Osteocyte (in vitro differentiated cells): ENCODE data around the gene HMCN1. TPM values are rescaled to one million over a fixed set of nuclear protein-coding genes. Genes with fewer than 3 reads are reported as not detected.

Experiments
- DNase-seq: peaks from one replicate; pipeline ENCODE4 v3.0.0; 2021; ENCODE audit warnings: mixed read lengths; ENCODE audit not compliant: unreplicated experiment; ENCODE audit errors: extremely low spot score
- H3K27ac Mint-ChIP-seq: one replicate; pipeline ENCODE4 v1.8.0; 2021; ENCODE audit warnings: mild to moderate bottlenecking, mixed read lengths; ENCODE audit not compliant: unreplicated experiment
- H3K27me3 Mint-ChIP-seq: one replicate; pipeline ENCODE4 v1.8.0; 2021; ENCODE audit warnings: mixed read lengths; ENCODE audit not compliant: unreplicated experiment
- H3K36me3 Mint-ChIP-seq: one replicate; pipeline ENCODE4 v1.8.0; 2021; ENCODE audit warnings: mixed read lengths; ENCODE audit not compliant: unreplicated experiment
- H3K4me1 Mint-ChIP-seq: one replicate; pipeline ENCODE4 v1.8.0; 2021; ENCODE audit warnings: mixed read lengths; ENCODE audit not compliant: unreplicated experiment
- H3K4me3 Mint-ChIP-seq: one replicate; pipeline ENCODE4 v1.8.0; 2021; ENCODE audit warnings: mild to moderate bottlenecking, moderate library complexity, mixed read lengths; ENCODE audit not compliant: unreplicated experiment
- H3K9me3 Mint-ChIP-seq: one replicate; pipeline ENCODE4 v1.8.0; 2021; ENCODE audit warnings: mixed read lengths; ENCODE audit not compliant: unreplicated experiment
- total RNA-seq: library from RNA; stranded (reverse); gene quantifications from 2 replicates; pipeline ENCODE4 v1.2.1, GENCODE V29; 2021
- TF ChIP-seq, protein P1 (sequence below): fragments of 200-600 bp; sonication (generic); IDR thresholded peaks from 2 replicates; pipeline ENCODE4 v1.5.0; 2021; ENCODE audit warnings: antibody characterized with exemption, mild to moderate bottlenecking, moderate library complexity

Gene HMCN1
- total RNA-seq, 1 donor from 2014 or later, result 91.4 TPM

- no peak overlapping the region for H3K4me3 Mint-ChIP-seq
These were observed 355.7 kb downstream of the HMCN1 start for GRCh38 chr1:186089940-186090339.

DNA sequence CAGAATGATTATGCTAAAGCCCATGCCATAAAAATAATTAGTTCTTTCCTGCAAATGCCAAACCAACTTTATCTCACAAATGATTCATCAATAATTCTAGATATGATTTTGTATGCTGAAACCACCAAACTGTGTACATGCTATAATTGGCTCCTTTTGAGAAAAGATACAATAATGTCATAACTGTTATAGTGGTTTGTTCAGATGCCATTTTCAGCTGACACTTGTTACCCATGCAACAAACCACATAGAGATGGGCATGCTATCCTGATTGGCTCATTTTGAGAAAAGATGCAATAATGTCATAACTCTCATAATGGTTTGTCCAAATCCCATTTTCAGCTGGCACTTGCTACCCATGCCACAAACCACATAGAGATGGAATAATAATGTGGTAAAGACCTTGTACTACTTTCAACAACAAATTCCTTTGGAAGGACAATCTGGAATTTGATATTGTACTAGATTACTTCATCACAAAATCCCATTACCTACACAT is 357.1 kb downstream of the HMCN1 start:
- H3K27ac Mint-ChIP-seq, result no peak overlapping the region
- no peaks in the 10 kb centered on the region for H3K9me3 Mint-ChIP-seq
- TF ChIP-seq, protein P1, sequence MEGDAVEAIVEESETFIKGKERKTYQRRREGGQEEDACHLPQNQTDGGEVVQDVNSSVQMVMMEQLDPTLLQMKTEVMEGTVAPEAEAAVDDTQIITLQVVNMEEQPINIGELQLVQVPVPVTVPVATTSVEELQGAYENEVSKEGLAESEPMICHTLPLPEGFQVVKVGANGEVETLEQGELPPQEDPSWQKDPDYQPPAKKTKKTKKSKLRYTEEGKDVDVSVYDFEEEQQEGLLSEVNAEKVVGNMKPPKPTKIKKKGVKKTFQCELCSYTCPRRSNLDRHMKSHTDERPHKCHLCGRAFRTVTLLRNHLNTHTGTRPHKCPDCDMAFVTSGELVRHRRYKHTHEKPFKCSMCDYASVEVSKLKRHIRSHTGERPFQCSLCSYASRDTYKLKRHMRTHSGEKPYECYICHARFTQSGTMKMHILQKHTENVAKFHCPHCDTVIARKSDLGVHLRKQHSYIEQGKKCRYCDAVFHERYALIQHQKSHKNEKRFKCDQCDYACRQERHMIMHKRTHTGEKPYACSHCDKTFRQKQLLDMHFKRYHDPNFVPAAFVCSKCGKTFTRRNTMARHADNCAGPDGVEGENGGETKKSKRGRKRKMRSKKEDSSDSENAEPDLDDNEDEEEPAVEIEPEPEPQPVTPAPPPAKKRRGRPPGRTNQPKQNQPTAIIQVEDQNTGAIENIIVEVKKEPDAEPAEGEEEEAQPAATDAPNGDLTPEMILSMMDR, result no peak
- H3K4me1 Mint-ChIP-seq, result peaks cover 9% of the 10 kb centered on the region
- peaks cover 56% of the 10 kb centered on the region for H3K36me3 Mint-ChIP-seq
- DNase-seq, result no peak
- H3K4me3 Mint-ChIP-seq, result no peak overlapping the region
- no peaks in the 10 kb centered on the region for H3K27me3 Mint-ChIP-seq

More at GRCh38 chr1:186089940-186090339, 355.7 kb downstream of the HMCN1 start:
- Mint-ChIP-seq H3K27ac (no peak overlapping the region), H3K9me3 (no peaks in the 10 kb centered on the region), H3K4me1 (peaks cover 9% of the 10 kb centered on the region), H3K36me3 (peaks cover 57% of the 10 kb centered on the region), H3K27me3 (no peaks in the 10 kb centered on the region)
- TF ChIP-seq, protein P1, result no peak
- no peak for DNase-seq

DNA sequence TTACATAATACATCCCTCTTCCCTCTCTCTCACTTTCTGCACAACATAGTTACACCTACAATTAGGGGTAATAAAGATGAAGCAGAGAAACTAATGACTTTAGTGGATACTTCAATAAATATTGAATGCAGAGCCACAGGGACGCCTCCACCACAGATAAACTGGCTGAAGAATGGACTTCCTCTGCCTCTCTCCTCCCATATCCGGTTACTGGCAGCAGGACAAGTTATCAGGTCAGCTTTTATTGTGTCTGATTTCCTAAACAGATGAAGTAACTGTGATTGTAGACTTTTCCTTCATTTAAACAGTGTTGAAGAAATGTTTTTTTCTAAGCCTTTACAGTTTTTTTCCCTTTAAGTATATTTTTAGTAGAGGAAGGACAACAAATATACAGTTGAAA is 359.2 kb downstream of the HMCN1 start:
- Mint-ChIP-seq H3K9me3 (peaks cover 4% of the 10 kb centered on the region), H3K4me3 (no peak overlapping the region), H3K27me3 (no peaks in the 10 kb centered on the region), H3K27ac (no peak overlapping the region), H3K36me3 (peaks cover 57% of the 10 kb centered on the region), H3K4me1 (peaks cover 9% of the 10 kb centered on the region)
- TF ChIP-seq, protein P1, result no peak
- DNase-seq, result no peak

DNA sequence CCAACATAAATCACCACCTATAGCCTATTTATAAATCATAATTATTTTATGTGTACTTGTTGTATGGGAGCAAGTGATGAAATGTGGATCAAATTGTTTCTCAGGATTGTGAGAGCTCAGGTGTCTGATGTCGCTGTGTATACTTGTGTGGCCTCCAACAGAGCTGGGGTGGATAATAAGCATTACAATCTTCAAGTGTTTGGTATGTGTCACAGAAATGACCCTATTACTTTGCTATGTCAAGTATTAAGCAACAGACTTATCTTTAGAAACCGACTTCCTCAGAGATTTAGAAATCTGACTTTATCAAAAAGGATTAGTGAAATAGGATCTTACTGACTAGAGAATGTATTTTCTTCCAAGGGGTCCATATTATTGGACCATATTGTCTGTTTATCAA is 360.0 kb downstream of the HMCN1 start:
- no peak overlapping the region for H3K27ac Mint-ChIP-seq
- no peak overlapping the region for H3K4me3 Mint-ChIP-seq

DNA sequence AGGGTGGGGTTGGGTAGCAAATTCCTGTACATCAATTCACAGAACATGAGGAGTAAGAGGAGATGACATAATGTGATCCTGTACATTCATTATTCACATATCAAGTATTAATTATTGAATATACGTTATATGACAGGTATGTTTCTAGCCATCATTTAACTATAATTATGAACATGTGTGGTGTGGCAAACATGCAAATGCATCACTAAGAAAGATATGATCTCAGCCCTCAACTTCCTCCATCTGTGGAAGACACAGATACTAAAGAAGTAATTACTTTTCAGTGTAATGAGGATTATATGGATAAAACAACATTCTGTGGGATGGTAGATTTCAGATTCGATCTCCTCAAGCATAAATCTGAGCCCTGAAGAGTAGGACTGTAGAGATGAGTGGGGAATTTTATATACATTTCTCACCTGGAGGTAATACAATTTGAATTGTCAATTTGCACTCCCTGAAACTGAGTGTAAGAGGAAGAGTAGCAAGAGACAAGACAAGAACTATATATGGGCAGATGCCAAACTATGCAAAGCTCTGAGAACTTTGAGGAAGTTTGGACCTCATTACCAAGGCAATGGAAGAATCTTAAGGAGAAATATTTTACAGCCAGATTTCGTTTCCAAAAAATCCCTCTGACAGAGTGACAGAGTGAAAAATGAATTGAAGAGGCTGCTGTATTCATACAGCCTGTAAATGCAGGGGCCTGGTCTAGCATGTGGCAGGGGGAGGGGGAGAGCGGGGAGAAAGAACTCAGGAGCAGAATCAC is 365.3 kb downstream of the HMCN1 start:
- Mint-ChIP-seq H3K4me1 (peaks cover 52% of the 10 kb centered on the region), H3K27me3 (no peaks in the 10 kb centered on the region), H3K4me3 (no peak overlapping the region), H3K36me3 (peaks cover 40% of the 10 kb centered on the region), H3K27ac (peak overlapping the region; percentile 48), H3K9me3 (peaks cover 9% of the 10 kb centered on the region)
- no peak for DNase-seq
- TF ChIP-seq, protein P1, result no peak

More for the DNA sequence above, 360.0 kb downstream of the HMCN1 start:
- Mint-ChIP-seq H3K9me3 (peaks cover 4% of the 10 kb centered on the region), H3K4me1 (peaks cover 13% of the 10 kb centered on the region), H3K27me3 (no peaks in the 10 kb centered on the region), H3K36me3 (peaks cover 55% of the 10 kb centered on the region)
- TF ChIP-seq, protein P1, result no peak
- no peak for DNase-seq
